ENCODE data around the gene OR52I2.

Gene OR52I2

GRCh38 chr11:4589017-4589416 lies 7.5 kb downstream of the OR52I2 start:
- DNase-seq (ENCODE audit: low spot score in 2 of 2) (no peak), ATAC-seq (no peak)
- Mint-ChIP-seq H3K9me3 (no peaks in the 10 kb centered on the region), H3K4me3 (no peak overlapping the region), H3K36me3 (no peaks in the 10 kb centered on the region), H3K4me1 (no peaks in the 10 kb centered on the region), H3K27ac (no peak overlapping the region)

GRCh38 chr11:4593739-4594138 lies 12.2 kb downstream of the OR52I2 start, which contains the start of gene OR52I1:
OR52I1 (plus strand) TSS chr11:4594039; CDS start chr11:4594039, 0 bp downstream.
- no peak for DNase-seq (ENCODE audit: low spot score in 2 of 2)
- Mint-ChIP-seq H3K4me1 (no peaks in the 10 kb centered on the region), H3K9me3 (no peaks in the 10 kb centered on the region), H3K36me3 (peaks cover 5% of the 10 kb centered on the region), H3K27ac (no peak within 1 kb of the TSS), H3K4me3 (no peak within 1 kb of the TSS)
- ATAC-seq, result no peak

GRCh38 chr11:4605057-4605456 lies 23.5 kb downstream of the OR52I2 start:
- Mint-ChIP-seq H3K36me3 (peaks cover 31% of the 10 kb centered on the region), H3K9me3 (peaks cover 2% of the 10 kb centered on the region), H3K27ac (no peak overlapping the region), H3K4me3 (no peak overlapping the region), H3K4me1 (peaks cover 34% of the 10 kb centered on the region)
- ATAC-seq (no peak), DNase-seq (ENCODE audit: low spot score in 2 of 2) (no peak)

GRCh38 chr11:4606231-4607015 lies 24.9 kb downstream of the OR52I2 start:
- Mint-ChIP-seq H3K27ac (no peak overlapping the region), H3K9me3 (peaks cover 2% of the 10 kb centered on the region), H3K4me1 (peaks cover 42% of the 10 kb centered on the region), H3K36me3 (peaks cover 17% of the 10 kb centered on the region), H3K4me3 (peak overlapping the region; percentile 86)
- DNase-seq (ENCODE audit: low spot score in 2 of 2) (no peak), ATAC-seq (no peak)

GRCh38 chr11:4607096-4607495 lies 25.6 kb downstream of the OR52I2 start:
- peak overlapping the region; percentile 91 for H3K27ac Mint-ChIP-seq
- H3K4me1 Mint-ChIP-seq, result peaks cover 42% of the 10 kb centered on the region
- ATAC-seq (no peak), DNase-seq (ENCODE audit: low spot score in 2 of 2) (no peak)
- H3K36me3 Mint-ChIP-seq, result peaks cover 12% of the 10 kb centered on the region
- H3K4me3 Mint-ChIP-seq, result peak overlapping the region; percentile 86
- H3K9me3 Mint-ChIP-seq, result peaks cover 2% of the 10 kb centered on the region

- Mint-ChIP-seq H3K4me3 (peak within 1 kb of the TSS; percentile 86), H3K4me1 (peaks cover 42% of the 10 kb centered on the region), H3K9me3 (peaks cover 2% of the 10 kb centered on the region), H3K27ac (peak within 1 kb of the TSS; percentile 91), H3K36me3 (peaks cover 6% of the 10 kb centered on the region)
- peak; percentile 100 for ATAC-seq
- DNase-seq (ENCODE audit: low spot score in 2 of 2), result peak; percentile 84 to 94
These were observed 26.5 kb downstream of the OR52I2 start, which contains the start of gene TRIM68 for GRCh38 chr11:4607781-4608666. TRIM68 (minus strand) TSS chr11:4608231; CDS start chr11:4605504, 2,727 bp downstream.

GRCh38 chr11:4610258-4610935 lies 28.9 kb downstream of the OR52I2 start:
- H3K4me1 Mint-ChIP-seq, result peaks cover 36% of the 10 kb centered on the region
- H3K36me3 Mint-ChIP-seq, result no peaks in the 10 kb centered on the region
- peak overlapping the region; percentile 86 for H3K4me3 Mint-ChIP-seq
- H3K9me3 Mint-ChIP-seq, result peaks cover 2% of the 10 kb centered on the region
- no peak for ATAC-seq
- H3K27ac Mint-ChIP-seq, result peak overlapping the region; percentile 91
- DNase-seq (ENCODE audit: low spot score in 2 of 2), result no peak

- no peaks in the 10 kb centered on the region for H3K36me3 Mint-ChIP-seq
- DNase-seq (ENCODE audit: low spot score in 2 of 2) (no peak), ATAC-seq (no peak)
- no peak overlapping the region for H3K27ac Mint-ChIP-seq
- H3K4me1 Mint-ChIP-seq, result peaks cover 25% of the 10 kb centered on the region
- no peak overlapping the region for H3K4me3 Mint-ChIP-seq
- H3K9me3 Mint-ChIP-seq, result peaks cover 2% of the 10 kb centered on the region
These were observed 30.4 kb downstream of the OR52I2 start for GRCh38 chr11:4611986-4612385.

GRCh38 chr11:4615856-4616444 lies 34.4 kb downstream of the OR52I2 start:
- no peak overlapping the region for H3K4me3 Mint-ChIP-seq
- H3K36me3 Mint-ChIP-seq, result no peaks in the 10 kb centered on the region
- H3K9me3 Mint-ChIP-seq, result no peaks in the 10 kb centered on the region
- H3K27ac Mint-ChIP-seq, result no peak overlapping the region
- DNase-seq (ENCODE audit: low spot score in 2 of 2), result no peak
- H3K4me1 Mint-ChIP-seq, result no peaks in the 10 kb centered on the region
- no peak for ATAC-seq

- no peak for DNase-seq (ENCODE audit: low spot score in 2 of 2)
- Mint-ChIP-seq H3K27ac (no peak overlapping the region), H3K36me3 (no peaks in the 10 kb centered on the region), H3K9me3 (no peaks in the 10 kb centered on the region), H3K4me1 (no peaks in the 10 kb centered on the region), H3K4me3 (no peak overlapping the region)
- no peak for ATAC-seq
These were observed 38.0 kb downstream of the OR52I2 start for GRCh38 chr11:4619514-4619913.

- ATAC-seq, result peak; percentile 48
- no peaks in the 10 kb centered on the region for H3K36me3 Mint-ChIP-seq
- no peak overlapping the region for H3K27ac Mint-ChIP-seq
- peak; percentile 49 to 78 for DNase-seq (ENCODE audit: low spot score in 2 of 2)
- no peaks in the 10 kb centered on the region for H3K4me1 Mint-ChIP-seq
- peaks cover 9% of the 10 kb centered on the region for H3K9me3 Mint-ChIP-seq
- H3K4me3 Mint-ChIP-seq, result no peak overlapping the region
These were observed 44.9 kb downstream of the OR52I2 start for GRCh38 chr11:4626207-4627099.

GRCh38 chr11:4636136-4636535 lies 54.6 kb downstream of the OR52I2 start:
- DNase-seq (ENCODE audit: low spot score in 2 of 2) (no peak), ATAC-seq (no peak)
- no peaks in the 10 kb centered on the region for H3K36me3 Mint-ChIP-seq
- no peaks in the 10 kb centered on the region for H3K4me1 Mint-ChIP-seq
- H3K9me3 Mint-ChIP-seq, result no peaks in the 10 kb centered on the region
- H3K27ac Mint-ChIP-seq, result no peak overlapping the region
- no peak overlapping the region for H3K4me3 Mint-ChIP-seq

- no peaks in the 10 kb centered on the region for H3K36me3 Mint-ChIP-seq
- no peaks in the 10 kb centered on the region for H3K9me3 Mint-ChIP-seq
- DNase-seq (ENCODE audit: low spot score in 2 of 2) (peak; percentile 64 to 86), ATAC-seq (peak; percentile 83)
- H3K27ac Mint-ChIP-seq, result no peak within 1 kb of the TSS
- H3K4me3 Mint-ChIP-seq, result no peak within 1 kb of the TSS
- H3K4me1 Mint-ChIP-seq, result no peaks in the 10 kb centered on the region
These were observed 55.6 kb downstream of the OR52I2 start, which contains the start of gene OR51D1 for GRCh38 chr11:4636962-4637661. OR51D1 (plus strand) TSS chr11:4637477; CDS start chr11:4639791, 2,314 bp downstream.

Data from stimulated activated effector memory CD8-positive, alpha-beta T cell treated with anti-CD3 and anti-CD28 coated beads, Interleukin-12 subunit alpha, Interleukin-12 subunit beta, amount 100 ng/mL, for 72 hours (primary cell).